ENCODE results near the gene AGMO. TPM values are rescaled to one million over a fixed set of nuclear protein-coding genes. Genes with fewer than 3 reads are reported as not detected.

The AGMO gene
- total RNA-seq, 2 experiments from 2014 or later, result not detected

DNA sequence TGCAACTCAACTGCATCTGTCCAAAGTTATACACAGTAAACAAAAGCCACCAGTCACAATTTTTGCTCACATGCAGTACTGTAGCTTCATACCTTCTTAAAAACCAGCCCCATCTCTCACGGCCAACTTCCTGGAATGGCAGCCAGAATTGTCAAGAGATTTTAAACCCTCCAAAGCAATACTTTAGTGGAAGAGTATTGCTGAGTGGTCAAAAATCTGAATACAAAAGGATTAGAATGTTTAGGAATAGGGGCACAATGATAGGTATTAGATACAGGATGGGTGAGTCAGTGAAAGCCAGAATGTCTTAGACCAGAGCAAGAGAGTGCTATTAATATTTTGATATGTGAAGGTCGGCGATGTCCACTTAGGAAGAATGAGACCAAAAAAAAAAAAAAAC, 193.9 kb downstream of the AGMO start:
- ATAC-seq (no peak), DNase-seq (no peak)
- intact Hi-C loops (cut with DNase I, micrococcal nuclease), result no loop called here
- Mint-ChIP-seq H3K27ac (no peak overlapping the region), H3K27me3 (no peaks in the 10 kb centered on the region), H3K4me1 (no peaks in the 10 kb centered on the region), H3K36me3 (ENCODE audit: low read depth) (no peaks in the 10 kb centered on the region), H3K9me3 (ENCODE audit: low read depth) (peaks cover 5% of the 10 kb centered on the region), H3K4me3 (no peak overlapping the region)
- POLR2A ChIA-PET, result no interaction called here
- CTCF ChIA-PET, result no interaction called here

DNA sequence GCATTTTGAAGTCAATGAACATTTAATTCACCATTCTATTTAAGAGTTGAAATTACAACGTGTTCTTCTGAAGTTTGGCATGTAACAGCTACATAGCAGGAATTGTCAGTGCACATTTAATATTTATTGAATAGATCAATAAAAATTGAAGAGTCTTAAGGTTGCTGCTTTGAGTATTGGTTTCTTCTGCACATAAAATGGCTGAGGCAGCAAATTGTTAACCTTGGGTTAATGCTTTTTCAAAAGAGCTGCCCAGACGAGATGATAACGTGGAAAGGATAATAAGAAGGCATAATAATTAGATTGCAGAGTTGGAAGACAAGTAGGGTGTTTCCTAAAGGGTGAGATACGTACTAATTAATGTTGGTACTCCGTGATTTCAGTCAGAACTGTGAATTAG, 203.7 kb downstream of the AGMO start:
- H3K4me3 Mint-ChIP-seq, result no peak overlapping the region
- no peaks in the 10 kb centered on the region for H3K4me1 Mint-ChIP-seq
- H3K27me3 Mint-ChIP-seq, result no peaks in the 10 kb centered on the region
- CTCF ChIA-PET, result no interaction called here
- intact Hi-C loops (cut with DNase I, micrococcal nuclease), result no loop called here
- POLR2A ChIA-PET, result no interaction called here
- no peak overlapping the region for H3K27ac Mint-ChIP-seq
- H3K9me3 Mint-ChIP-seq (ENCODE audit: low read depth), result no peaks in the 10 kb centered on the region
- DNase-seq (no peak), ATAC-seq (no peak)
- H3K36me3 Mint-ChIP-seq (ENCODE audit: low read depth), result no peaks in the 10 kb centered on the region

DNA sequence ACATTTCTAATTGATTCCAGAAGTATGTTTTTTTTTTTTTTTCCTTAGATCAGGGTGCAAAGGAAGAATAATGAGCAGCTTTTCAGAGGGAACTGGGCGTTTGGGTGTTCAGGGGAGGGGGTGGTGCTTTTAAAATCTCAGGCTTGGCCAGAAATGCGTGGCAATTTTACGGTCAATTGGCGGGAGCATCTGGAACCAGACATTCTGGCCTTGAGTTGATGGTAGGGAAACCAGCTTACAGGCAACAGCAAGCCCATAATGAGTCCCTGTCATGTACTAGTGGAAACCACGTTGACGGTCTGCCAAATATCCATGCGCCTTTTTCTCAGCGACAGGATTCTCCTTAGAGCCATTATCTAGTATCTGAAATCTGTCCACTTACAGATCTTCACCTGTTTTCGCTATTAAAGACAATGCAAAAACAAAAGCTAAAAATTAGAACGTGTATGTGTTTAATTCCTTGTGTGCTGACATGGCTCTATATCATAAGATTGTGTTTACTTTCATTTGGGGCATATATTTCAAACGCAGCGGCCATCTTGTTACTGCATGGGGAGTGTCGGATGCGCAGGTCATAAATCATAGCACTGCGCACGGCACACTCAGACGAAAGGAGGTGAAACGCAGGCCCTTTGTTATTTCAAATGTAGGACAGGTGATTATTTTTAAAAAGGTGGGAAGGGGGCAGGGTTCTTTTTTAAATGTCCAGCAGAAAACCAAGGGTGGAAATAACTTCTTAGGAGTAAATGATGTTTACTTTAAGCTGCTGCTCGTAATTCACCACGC, 209.2 kb downstream of the AGMO start:
- no peak for DNase-seq
- H3K36me3 Mint-ChIP-seq (ENCODE audit: low read depth), result no peaks in the 10 kb centered on the region
- peaks cover 3% of the 10 kb centered on the region for H3K9me3 Mint-ChIP-seq (ENCODE audit: low read depth)
- no peak for ATAC-seq
- ChIA-PET POLR2A (no interaction called here), CTCF (interaction anchor here (0.6 kb wide), 1 partner anchor 24 kb away, joined by 4 read pairs; no protein-coding TSS in a partner anchor)
- H3K27ac Mint-ChIP-seq, result no peak overlapping the region
- H3K4me1 Mint-ChIP-seq, result no peaks in the 10 kb centered on the region
- H3K4me3 Mint-ChIP-seq, result no peak overlapping the region
- intact Hi-C loops (cut with DNase I, micrococcal nuclease), result no loop called here
- no peaks in the 10 kb centered on the region for H3K27me3 Mint-ChIP-seq

DNA sequence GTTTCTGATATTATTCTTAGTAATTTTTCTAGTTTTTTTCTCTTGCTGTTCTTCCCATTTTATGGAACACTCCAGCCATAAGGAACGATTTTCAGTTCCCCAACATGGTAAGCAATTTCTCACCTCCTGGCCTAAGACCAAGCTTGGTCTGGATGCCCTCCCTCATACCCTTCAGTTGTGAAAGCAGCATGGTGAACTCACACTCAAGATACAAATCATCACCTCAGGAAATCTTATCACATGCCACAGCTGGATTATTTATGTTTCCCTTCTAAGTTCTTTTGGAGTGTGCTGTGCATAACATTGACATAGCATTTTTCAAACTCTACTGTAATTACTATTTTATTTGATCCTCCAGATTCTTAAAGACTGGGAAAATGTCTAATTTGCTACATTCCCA, 216.6 kb downstream of the AGMO start:
- Mint-ChIP-seq H3K4me3 (no peak overlapping the region), H3K27ac (no peak overlapping the region), H3K36me3 (ENCODE audit: low read depth) (no peaks in the 10 kb centered on the region), H3K9me3 (ENCODE audit: low read depth) (peaks cover 3% of the 10 kb centered on the region), H3K4me1 (no peaks in the 10 kb centered on the region), H3K27me3 (no peaks in the 10 kb centered on the region)
- ATAC-seq (no peak), DNase-seq (no peak)
- intact Hi-C loops (cut with DNase I, micrococcal nuclease), result no loop called here
- ChIA-PET POLR2A (no interaction called here), CTCF (no interaction called here)

DNA sequence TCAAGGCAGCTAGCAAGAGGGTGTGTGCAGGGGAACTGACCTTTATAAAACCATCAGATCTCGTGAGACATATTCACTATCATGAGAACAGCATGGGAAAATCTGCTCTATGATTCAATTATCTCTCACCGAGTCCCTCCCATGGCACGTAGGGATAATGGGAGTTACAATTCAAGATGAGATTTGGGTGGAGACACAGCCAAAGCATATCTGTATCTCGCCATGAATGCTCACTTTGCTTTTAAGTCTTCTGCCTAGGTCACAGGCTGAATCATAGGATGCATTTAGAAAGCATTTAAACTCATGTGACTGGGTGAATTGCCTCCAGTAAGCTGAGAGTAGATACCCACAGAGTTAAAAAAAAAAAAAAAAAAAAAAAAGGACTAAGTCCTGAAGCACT, 220.0 kb downstream of the AGMO start:
- Mint-ChIP-seq H3K27me3 (no peaks in the 10 kb centered on the region), H3K4me3 (no peak overlapping the region), H3K27ac (no peak overlapping the region), H3K36me3 (ENCODE audit: low read depth) (no peaks in the 10 kb centered on the region), H3K4me1 (no peaks in the 10 kb centered on the region), H3K9me3 (ENCODE audit: low read depth) (peaks cover 7% of the 10 kb centered on the region)
- DNase-seq (no peak), ATAC-seq (no peak)
- CTCF ChIA-PET, result no interaction called here
- intact Hi-C loops (cut with DNase I, micrococcal nuclease), result no loop called here
- POLR2A ChIA-PET, result no interaction called here

DNA sequence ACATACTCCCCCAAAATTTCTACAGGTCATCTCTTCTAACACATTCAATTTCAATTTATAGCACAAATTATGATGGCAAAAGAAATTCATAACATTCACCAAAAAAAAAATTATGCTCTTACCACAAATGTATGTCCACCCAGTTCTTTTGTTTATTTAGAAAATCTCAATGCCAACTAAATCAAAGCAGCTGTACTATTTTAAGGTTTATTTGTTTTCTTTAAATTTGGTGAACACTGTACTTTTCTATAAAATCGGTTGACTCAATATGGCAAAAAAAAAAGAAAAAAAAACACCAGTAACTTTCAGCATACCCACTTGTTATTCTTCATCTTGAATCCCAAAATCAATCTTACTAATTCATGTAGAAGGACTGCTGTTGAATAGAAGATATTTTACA, 225.7 kb downstream of the AGMO start:
- DNase-seq (no peak), ATAC-seq (no peak)
- Mint-ChIP-seq H3K9me3 (ENCODE audit: low read depth) (peaks cover 7% of the 10 kb centered on the region), H3K4me1 (no peaks in the 10 kb centered on the region), H3K27ac (no peak overlapping the region), H3K36me3 (ENCODE audit: low read depth) (no peaks in the 10 kb centered on the region), H3K27me3 (no peaks in the 10 kb centered on the region), H3K4me3 (no peak overlapping the region)
- intact Hi-C loops (cut with DNase I, micrococcal nuclease), result no loop called here
- CTCF ChIA-PET, result no interaction called here
- POLR2A ChIA-PET, result no interaction called here

DNA sequence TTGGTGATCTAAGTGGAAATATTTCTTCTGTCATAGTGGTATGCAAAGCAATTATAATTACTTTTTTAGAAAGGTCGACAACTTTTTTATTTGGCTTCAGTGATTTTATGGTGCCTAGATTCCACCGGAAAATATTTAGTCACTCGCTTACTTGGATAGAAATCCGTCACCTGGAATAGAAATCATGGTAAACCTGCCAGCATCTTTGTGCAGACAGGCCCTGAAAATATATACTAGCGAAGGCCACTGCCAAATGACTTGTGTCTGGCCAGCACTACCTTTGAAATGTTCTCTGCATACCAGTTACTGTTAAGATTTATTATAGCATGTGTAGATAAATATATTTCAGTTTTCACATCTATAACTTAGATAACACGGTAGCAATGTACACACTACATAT, 226.4 kb downstream of the AGMO start:
- Mint-ChIP-seq H3K36me3 (ENCODE audit: low read depth) (no peaks in the 10 kb centered on the region), H3K27ac (no peak overlapping the region), H3K9me3 (ENCODE audit: low read depth) (peaks cover 7% of the 10 kb centered on the region), H3K4me1 (no peaks in the 10 kb centered on the region), H3K27me3 (no peaks in the 10 kb centered on the region), H3K4me3 (no peak overlapping the region)
- POLR2A ChIA-PET, result no interaction called here
- ATAC-seq (no peak), DNase-seq (no peak)
- CTCF ChIA-PET, result no interaction called here
- intact Hi-C loops (cut with DNase I, micrococcal nuclease), result no loop called here

DNA sequence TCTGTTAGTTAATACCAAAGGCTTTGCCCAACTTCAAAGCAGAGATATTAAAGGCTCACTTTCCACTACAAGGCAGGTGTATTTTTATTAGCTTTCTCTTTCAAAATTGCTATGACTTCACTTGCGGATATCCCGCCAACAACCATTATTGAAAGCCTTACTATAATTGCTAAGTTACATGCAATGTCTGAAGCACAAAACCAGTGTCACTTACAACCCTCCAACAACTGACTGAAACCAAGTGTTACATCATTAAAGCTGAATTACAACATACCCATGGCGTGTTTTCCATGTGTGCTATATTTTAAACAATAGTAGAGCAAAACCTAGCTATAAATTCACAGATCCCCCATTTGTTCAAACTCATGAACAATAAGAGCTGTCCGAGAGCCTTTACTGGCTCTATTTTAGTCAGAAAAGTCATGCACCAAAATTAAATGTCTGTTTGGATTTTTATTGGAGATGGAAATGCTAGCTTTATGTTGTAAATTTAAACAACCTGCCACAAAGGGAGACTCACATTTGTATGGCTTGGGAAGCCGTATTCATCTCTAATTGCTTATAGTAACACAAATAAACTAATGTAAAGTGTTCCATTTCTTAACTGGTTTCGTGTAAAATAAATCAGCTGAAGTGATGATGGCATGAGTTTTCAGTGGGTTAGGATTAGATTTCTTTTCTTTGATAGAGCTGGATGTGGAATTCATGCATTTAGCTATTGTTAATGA, 227.1 kb downstream of the AGMO start:
- no peak for ATAC-seq
- H3K4me3 Mint-ChIP-seq, result no peak overlapping the region
- H3K36me3 Mint-ChIP-seq (ENCODE audit: low read depth), result no peaks in the 10 kb centered on the region
- H3K27ac Mint-ChIP-seq, result no peak overlapping the region
- no peak for DNase-seq
- ChIA-PET CTCF (no interaction called here), POLR2A (no interaction called here)
- peaks cover 7% of the 10 kb centered on the region for H3K9me3 Mint-ChIP-seq (ENCODE audit: low read depth)
- no peaks in the 10 kb centered on the region for H3K4me1 Mint-ChIP-seq
- no peaks in the 10 kb centered on the region for H3K27me3 Mint-ChIP-seq
- intact Hi-C loops (cut with DNase I, micrococcal nuclease), result no loop called here

DNA sequence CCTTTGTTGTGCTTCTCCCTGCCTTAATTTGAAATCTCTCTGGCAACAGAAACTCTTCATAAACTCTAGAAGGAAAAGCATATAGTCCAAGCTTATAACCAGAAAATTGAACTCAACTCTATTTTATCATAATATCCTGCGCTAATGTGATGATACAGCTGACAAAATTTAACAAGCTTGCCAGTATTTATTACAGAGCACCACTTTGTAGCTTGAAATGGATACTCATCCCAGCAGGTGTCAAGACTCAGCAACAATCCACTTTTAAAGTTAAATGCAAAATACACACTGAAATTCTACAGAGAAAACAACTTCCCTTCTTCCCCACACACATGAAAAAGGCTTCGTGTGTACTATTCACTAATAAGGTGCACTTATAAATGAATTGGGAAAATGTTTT, 228.9 kb downstream of the AGMO start:
- H3K4me1 Mint-ChIP-seq, result no peaks in the 10 kb centered on the region
- H3K4me3 Mint-ChIP-seq, result no peak overlapping the region
- POLR2A ChIA-PET, result no interaction called here
- H3K9me3 Mint-ChIP-seq (ENCODE audit: low read depth), result peaks cover 4% of the 10 kb centered on the region
- no peak for ATAC-seq
- intact Hi-C loops (cut with DNase I, micrococcal nuclease), result no loop called here
- H3K27ac Mint-ChIP-seq, result no peak overlapping the region
- no peaks in the 10 kb centered on the region for H3K36me3 Mint-ChIP-seq (ENCODE audit: low read depth)
- no peaks in the 10 kb centered on the region for H3K27me3 Mint-ChIP-seq
- DNase-seq, result no peak
- CTCF ChIA-PET, result no interaction called here

DNA sequence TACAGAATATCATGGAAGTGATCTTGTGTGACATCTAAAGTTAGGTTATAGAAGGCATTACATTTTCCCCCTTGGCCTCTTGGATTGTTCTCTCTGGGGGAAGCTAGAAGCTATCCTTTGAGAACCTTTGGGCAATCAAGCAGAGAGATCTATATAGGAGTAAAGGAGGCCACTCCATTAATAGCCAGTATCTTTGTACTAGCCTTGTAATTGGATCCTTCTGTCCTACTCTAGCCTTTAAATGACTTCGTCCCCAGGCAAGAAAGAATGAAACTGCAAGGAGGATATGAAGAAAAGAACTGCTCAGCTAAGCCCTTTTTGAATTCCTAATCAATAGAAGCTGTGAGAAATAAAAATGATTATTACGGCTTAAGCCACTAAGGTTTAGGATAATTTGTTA, 230.9 kb downstream of the AGMO start:
- no peaks in the 10 kb centered on the region for H3K9me3 Mint-ChIP-seq (ENCODE audit: low read depth)
- no peak overlapping the region for H3K27ac Mint-ChIP-seq
- H3K4me3 Mint-ChIP-seq, result no peak overlapping the region
- ATAC-seq (no peak), DNase-seq (no peak)
- intact Hi-C loops (cut with DNase I, micrococcal nuclease), result no loop called here
- ChIA-PET CTCF (no interaction called here), POLR2A (no interaction called here)
- H3K27me3 Mint-ChIP-seq, result no peaks in the 10 kb centered on the region
- H3K4me1 Mint-ChIP-seq, result no peaks in the 10 kb centered on the region
- H3K36me3 Mint-ChIP-seq (ENCODE audit: low read depth), result no peaks in the 10 kb centered on the region

DNA sequence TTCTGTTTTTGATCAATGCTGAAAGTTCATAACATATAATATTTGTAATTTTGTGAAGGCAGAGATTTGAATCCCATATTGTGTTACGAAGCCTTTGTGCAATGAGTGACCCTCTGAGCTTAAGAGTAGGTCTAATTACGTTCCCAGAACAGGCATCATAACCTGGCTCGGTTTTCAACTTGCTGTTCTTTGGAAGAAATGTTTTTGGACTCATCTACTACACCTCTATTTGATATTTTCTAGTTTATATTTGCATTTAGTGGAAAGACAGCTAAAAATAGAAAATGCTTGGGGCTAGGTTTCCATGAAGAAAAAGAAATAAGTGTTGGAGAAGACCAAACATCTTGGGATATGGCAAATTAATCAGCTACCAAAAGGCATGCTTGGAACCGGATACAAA, 234.8 kb downstream of the AGMO start:
- CTCF ChIA-PET, result interaction anchor here (0.5 to 0.8 kb wide), 4 partner anchors 27 to 1387 kb away, joined by 3 to 4 read pairs (median 3); no protein-coding TSS in a partner anchor
- no peaks in the 10 kb centered on the region for H3K9me3 Mint-ChIP-seq (ENCODE audit: low read depth)
- DNase-seq (no peak), ATAC-seq (no peak)
- no peak overlapping the region for H3K4me3 Mint-ChIP-seq
- H3K27me3 Mint-ChIP-seq, result no peaks in the 10 kb centered on the region
- POLR2A ChIA-PET, result no interaction called here
- no peak overlapping the region for H3K27ac Mint-ChIP-seq
- intact Hi-C loops (cut with DNase I, micrococcal nuclease), result loop anchor here in 1 of 2 experiments (2.0 kb wide), 1 partner anchor 394 kb away; no protein-coding TSS in a partner anchor
- H3K36me3 Mint-ChIP-seq (ENCODE audit: low read depth), result no peaks in the 10 kb centered on the region
- H3K4me1 Mint-ChIP-seq, result no peaks in the 10 kb centered on the region

DNA sequence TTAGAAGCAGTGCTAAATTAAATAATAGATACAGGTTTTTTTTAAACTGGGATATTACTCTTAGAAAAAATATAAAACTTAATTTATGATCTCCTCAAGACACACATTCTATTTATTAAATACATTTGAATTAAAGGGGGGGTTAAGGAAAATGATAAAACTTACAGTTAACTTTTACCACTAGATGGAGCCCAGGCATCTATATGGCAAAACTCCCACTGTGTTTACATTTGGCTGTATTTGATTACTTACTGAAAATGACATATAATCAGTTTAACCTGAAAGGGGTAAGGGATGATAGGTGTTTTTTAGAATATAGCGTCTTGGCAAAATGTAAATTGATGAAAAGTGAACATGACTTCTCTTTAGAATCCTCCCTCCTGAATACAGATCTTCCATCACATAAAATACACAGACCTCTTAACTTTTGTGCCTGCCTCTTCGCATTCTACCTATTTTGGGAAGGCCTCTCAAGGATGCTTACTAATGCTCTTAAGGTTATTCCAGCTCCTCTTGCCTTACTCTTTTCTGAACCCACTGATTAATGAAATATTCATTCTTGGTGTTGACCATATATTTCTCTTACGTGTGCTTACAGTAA, 235.7 kb downstream of the AGMO start:
- ATAC-seq (no peak), DNase-seq (no peak)
- CTCF ChIA-PET, result interaction anchor here (0.5 to 0.8 kb wide), 3 partner anchors 26 to 1387 kb away, joined by 3 to 4 read pairs (median 3); no protein-coding TSS in a partner anchor
- no peak overlapping the region for H3K27ac Mint-ChIP-seq
- H3K4me1 Mint-ChIP-seq, result no peaks in the 10 kb centered on the region
- POLR2A ChIA-PET, result no interaction called here
- intact Hi-C loops (cut with DNase I, micrococcal nuclease), result loop anchor here in 1 of 2 experiments (1.0 to 2.0 kb wide), 2 partner anchors 395 to 745 kb away; no protein-coding TSS in a partner anchor
- no peaks in the 10 kb centered on the region for H3K9me3 Mint-ChIP-seq (ENCODE audit: low read depth)
- no peaks in the 10 kb centered on the region for H3K27me3 Mint-ChIP-seq
- H3K4me3 Mint-ChIP-seq, result no peak overlapping the region
- H3K36me3 Mint-ChIP-seq (ENCODE audit: low read depth), result no peaks in the 10 kb centered on the region
